Measurements from ENCODE around the gene PSMD9. TPM values are rescaled to one million over a fixed set of nuclear protein-coding genes. Genes with fewer than 3 reads are reported as not detected.

PSMD9 gene
- total RNA-seq, 1 experiment from 2014 or later: 36.2 TPM

- TF ChIP-seq E2F1 (CRISPR knock-in tag; IDR thresholded peaks at IDR 0.05): no peak
- no peak for TF ChIP-seq NFATC4 (CRISPR knock-in tag; IDR thresholded peaks at IDR 0.05)
- no peak for TF ChIP-seq MLX (CRISPR knock-in tag; IDR thresholded peaks at IDR 0.05)
- no peak for TF ChIP-seq AR (CRISPR knock-in tag; IDR thresholded peaks at IDR 0.05)
- TF ChIP-seq NR3C1 (CRISPR knock-in tag; conservative IDR thresholded peaks at IDR 0.05; ENCODE audit: low read depth): no peak
- no peak for TF ChIP-seq JAZF1 (CRISPR knock-in tag; IDR thresholded peaks at IDR 0.05)
Measured at GRCh38 chr12:121893961-121894460, 5.4 kb downstream of the PSMD9 start (continued).

GRCh38 chr12:121894633-121895032, 6.0 kb downstream of the PSMD9 start:
- H3K27me3 Mint-ChIP-seq (ENCODE audit: low read depth): peaks cover 8% of the 10 kb centered on the region
- ChIA-PET POLR2A (no interaction called here), CTCF (interaction anchor here (3.5 kb wide), 1 partner anchor 100 kb away, joined by 40 read pairs; the partner anchor contains the start of gene RHOF)
- peaks cover 14% of the 10 kb centered on the region for H3K4me1 Mint-ChIP-seq
- ATAC-seq (peak; percentile 86), DNase-seq (ENCODE audit: low spot score) (peak; percentile 30)
- H3K4me3 Mint-ChIP-seq: no peak overlapping the region
- no peaks in the 10 kb centered on the region for H3K9me3 Mint-ChIP-seq
- no peak overlapping the region for H3K27ac Mint-ChIP-seq
- TF ChIP-seq CTCF (IDR thresholded peaks at IDR 0.05) (0 out of 2 replicates have a peak, but pooled peaks have one; percentile 18), ZNF416 (CRISPR knock-in tag; IDR thresholded peaks at IDR 0.05) (no peak), TCF7 (CRISPR knock-in tag; IDR thresholded peaks at IDR 0.05; ENCODE audit: low read depth) (no peak), USF1 (CRISPR knock-in tag; IDR thresholded peaks at IDR 0.05) (no peak), ZNF423 (CRISPR knock-in tag; IDR thresholded peaks at IDR 0.05) (no peak)
- peaks cover 16% of the 10 kb centered on the region for H3K36me3 Mint-ChIP-seq

- DNase-seq (ENCODE audit: low spot score) (no peak), ATAC-seq (no peak)
- no peaks in the 10 kb centered on the region for H3K27me3 Mint-ChIP-seq (ENCODE audit: low read depth)
- peaks cover 38% of the 10 kb centered on the region for H3K36me3 Mint-ChIP-seq
- POLR2A ChIA-PET: no interaction called here
- CTCF ChIA-PET: interaction anchor here (0.7 kb wide), 1 partner anchor 306 kb away, joined by 4 read pairs; no protein-coding TSS in a partner anchor
- H3K4me3 Mint-ChIP-seq: no peak overlapping the region
- no peaks in the 10 kb centered on the region for H3K9me3 Mint-ChIP-seq
- H3K27ac Mint-ChIP-seq: no peak overlapping the region
- peaks cover 12% of the 10 kb centered on the region for H3K4me1 Mint-ChIP-seq
- TF ChIP-seq ZNF423 (CRISPR knock-in tag; IDR thresholded peaks at IDR 0.05) (no peak), ZSCAN18 (CRISPR knock-in tag; IDR thresholded peaks at IDR 0.05) (no peak), FOXK1 (CRISPR knock-in tag; IDR thresholded peaks at IDR 0.05) (no peak), PRDM15 (CRISPR knock-in tag; IDR thresholded peaks at IDR 0.05) (no peak), NFYB (CRISPR knock-in tag; conservative IDR thresholded peaks at IDR 0.05; ENCODE audit: low read depth) (no peak), TEAD1 (CRISPR knock-in tag; IDR thresholded peaks at IDR 0.05) (no peak), E2F1 (CRISPR knock-in tag; IDR thresholded peaks at IDR 0.05) (no peak), NR2C2 (CRISPR knock-in tag; IDR thresholded peaks at IDR 0.05) (no peak), MXD4 (CRISPR knock-in tag; IDR thresholded peaks at IDR 0.05; ENCODE audit: borderline replicate concordance) (no peak), SOX15 (CRISPR knock-in tag; IDR thresholded peaks at IDR 0.05) (no peak), TEAD4 (CRISPR knock-in tag; IDR thresholded peaks at IDR 0.05) (no peak), NFATC4 (CRISPR knock-in tag; IDR thresholded peaks at IDR 0.05) (no peak)
Measured at GRCh38 chr12:121898287-121898686, 9.7 kb downstream of the PSMD9 start.

All from WTC11 (cell line).